Fibroblast of the conjunctiva (primary cell): Measurements from ENCODE around the gene IPO11.
"Not testable (repeated sequence)": the region's sequence is repeated elsewhere in the genome, so short reads cannot be mapped to it uniquely, and the experiment has no call there.

Experiments used
- DNase-seq: peaks from one replicate; pipeline ENCODE4 v3.0.0-alpha.2; 2010; ENCODE audit warnings: low read depth

IPO11 gene

DNA sequence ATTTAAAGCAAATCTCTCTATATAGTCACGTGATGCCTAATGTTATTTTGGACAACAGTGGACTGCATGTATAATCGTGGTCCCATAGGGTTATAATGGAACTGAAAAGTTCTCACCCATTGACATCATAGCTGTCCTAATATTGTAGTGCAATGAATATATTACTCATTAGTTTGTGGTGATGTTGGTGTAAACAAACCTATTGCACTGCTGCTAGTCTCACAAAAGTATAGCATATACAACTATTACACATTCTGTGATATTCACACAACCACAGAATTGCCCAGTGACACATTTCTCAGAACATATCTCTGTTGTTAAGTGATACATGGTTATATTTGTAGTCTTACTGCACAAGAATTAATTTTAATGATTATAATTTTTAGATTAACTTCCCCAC, 37.7 kb downstream of the IPO11 start:
- DNase-seq = no peak

DNA sequence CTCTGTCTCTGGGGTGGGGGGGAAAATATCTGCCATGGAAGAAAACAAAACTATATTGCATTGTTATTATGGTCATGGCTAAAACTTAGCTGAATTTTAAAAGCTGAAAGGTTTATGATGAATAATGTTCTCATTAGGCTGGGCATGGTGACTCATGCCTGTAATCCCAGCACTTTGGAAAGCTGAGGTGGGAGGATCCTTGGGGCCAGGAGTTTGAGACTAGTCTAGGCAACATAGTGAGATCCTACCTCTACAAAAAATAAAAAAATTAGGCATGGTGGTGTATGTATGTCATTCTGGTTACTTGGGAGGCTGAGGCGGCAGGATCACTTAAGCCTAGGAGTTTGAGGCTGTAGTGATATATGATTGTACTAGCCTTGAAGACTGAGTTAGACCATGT, 44.5 kb downstream of the IPO11 start:
- DNase-seq = no peak

DNA sequence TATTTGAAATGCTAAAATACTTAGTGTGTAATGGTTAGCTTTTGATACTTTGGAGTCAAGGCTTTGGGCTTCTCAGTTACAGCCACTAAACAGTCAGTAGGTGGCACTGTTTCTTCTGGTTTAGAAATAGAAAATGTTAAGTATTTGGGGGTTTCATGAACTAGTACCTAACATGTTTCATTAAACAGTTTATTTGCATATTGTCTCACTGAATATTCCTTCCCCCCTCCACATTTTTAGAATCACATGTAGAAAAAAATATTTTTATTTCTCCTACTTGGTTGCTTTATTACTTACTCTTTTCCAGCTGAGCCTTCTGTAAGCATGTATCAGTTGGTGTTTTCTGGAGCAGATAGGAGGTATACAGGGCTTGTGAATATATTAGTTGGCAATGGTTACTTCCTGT, 48.0 kb downstream of the IPO11 start:
- DNase-seq = peak; percentile 49

DNA sequence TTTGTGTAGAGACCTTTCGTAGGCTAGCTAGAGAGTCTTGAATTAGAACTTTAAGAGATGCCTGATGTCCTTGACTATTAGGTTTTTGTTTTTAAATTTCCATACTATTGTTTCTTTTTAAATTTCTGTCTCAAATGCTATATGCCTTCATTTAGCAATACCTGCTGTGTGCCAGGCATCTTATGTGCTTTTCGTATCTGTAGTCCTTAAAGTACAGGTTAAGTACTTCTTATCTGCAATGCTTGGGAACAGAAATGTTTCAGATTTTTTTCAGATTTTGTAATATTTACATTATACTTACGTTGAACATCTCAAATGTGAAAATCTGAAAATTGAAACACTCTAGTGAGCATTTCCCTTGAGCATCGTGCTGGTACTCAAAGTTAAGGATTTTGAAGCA, 49.0 kb downstream of the IPO11 start:
- no peak for DNase-seq

DNA sequence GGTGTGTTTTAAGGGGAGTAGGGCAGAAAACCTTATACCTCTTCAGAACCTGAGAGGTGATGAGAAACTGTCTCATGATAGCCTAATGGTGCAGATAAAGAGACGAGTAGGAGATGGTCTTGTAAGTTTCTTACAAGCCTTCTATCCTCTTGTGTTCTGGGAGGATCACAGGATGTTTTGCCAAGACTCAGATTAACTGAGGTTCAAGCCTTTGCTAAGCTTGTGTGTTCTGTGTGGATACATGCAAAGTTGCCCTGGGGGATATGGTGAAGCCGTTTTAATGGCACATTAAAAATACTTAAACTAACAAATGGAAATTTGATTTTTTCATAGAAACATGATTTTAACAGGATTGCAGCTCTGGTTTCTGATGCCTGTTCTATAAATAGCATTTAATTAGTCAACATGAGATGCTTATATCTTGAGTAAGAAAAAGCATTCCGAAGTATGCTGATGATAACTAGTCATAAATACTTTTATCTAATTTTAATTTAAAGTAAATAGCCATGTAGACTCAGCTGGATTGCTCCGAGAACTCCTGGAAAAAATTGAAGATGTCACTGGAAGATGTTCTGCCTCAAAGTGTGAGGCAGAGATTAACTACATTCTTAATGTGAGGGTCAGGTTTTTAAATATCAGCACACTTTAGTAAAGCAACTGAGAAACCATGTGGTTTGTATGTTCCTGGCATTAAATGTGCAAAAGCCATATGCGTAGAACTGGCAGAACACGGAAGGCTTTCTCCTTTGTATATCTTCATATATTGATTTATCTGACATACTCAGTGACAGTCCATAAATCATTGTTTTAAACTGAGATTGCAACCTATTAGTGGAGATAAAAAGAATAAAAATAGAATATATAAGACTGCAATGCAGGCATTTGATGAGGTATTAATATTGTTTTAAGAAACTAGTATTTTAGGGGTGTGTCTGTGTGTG, 53.7 kb downstream of the IPO11 start:
- DNase-seq = no peak

DNA sequence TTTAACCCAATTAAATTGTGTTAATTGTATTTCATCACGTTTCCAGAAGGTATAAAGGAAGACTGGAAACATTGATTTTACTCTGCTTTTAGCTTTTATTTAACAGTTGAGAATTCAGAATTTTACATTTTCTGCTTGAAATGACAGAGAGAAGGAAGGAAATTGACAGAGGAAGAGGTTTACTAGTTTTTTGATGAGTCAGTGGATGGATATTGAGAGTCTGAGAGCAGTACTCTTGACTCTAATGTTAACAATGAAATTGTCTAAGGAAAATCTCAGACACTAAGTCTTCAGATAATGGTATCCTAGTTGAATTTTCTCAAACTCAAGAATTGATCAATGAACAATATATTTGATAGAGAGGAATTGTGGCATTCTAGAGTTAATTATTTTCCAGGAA, 60.6 kb downstream of the IPO11 start:
- DNase-seq = no peak

DNA sequence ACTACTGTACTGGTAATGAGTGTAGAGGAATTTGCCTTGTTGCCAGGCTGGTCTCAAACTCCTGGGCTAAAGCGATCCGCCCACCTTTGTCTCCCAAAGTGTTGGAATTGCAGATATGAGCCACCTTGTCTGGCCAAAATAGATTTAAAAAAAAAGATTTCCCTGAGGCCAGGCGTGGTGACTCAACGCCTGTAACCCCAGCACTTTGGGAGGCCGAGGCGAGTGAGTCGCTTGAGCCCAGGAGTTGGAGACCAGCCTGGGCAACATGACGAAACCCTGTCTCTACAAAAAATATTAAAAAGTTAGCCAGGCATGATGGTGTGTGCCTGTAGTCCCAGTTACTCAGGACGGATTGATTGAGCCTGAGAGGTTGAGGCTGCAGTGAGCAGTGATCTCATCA, 62.5 kb downstream of the IPO11 start:
- DNase-seq = peak; percentile 18

DNA sequence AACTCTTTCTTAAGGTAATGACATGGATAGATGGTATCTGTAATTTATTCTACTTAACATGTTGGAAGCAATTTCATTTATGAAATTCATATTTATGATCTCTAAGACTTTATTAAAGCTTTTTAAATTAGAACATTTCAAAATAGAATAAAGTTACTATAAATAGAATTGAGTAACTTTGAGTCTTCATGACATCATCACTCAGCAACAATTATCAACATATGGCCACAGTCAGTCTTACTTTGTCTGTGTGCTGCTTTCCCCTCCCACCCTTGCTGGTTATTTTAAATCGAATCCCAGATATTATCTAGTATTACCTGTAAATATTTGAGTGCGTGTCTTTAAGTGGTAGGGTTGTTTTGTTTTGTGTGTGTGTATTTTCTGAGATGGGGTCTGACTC, 65.2 kb downstream of the IPO11 start:
- DNase-seq = peak; percentile 14

DNA sequence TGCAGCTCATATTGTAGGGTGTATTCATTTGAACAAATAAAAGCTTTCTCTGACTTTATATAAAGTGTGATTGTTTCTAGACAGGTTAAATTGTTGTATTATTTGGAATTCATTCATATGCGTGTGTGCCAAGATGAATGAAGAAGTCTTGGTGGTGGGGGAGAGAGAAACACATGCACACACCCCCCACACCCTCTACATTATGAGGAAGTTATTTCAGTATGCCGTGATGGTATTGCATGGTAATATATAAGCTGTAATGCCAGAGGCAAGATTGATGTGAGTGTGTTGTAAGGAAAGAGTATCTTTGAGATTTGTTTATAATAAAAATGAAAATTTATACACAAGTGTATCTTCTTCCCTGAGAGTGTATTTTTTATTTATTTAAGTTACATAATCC, 71.0 kb downstream of the IPO11 start:
- no peak for DNase-seq

DNA sequence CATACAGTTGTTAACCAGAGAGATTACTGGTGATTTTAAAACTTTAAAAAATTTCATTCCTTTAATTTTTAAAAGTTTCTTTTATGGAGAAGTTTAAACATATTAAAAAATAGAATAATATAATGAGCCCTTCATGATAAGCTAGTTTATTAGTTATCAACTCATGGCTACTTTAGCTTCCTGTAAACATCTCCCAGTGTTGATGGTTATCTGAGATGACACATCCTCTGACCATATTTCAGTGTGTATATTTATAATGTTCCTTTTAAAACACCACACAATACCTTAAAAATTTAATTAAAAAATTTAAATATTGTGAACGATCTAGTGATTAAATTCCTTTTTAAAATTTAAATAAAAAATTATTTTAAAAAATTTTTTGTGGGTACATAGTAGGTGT, 74.1 kb downstream of the IPO11 start:
- DNase-seq = no peak

DNA sequence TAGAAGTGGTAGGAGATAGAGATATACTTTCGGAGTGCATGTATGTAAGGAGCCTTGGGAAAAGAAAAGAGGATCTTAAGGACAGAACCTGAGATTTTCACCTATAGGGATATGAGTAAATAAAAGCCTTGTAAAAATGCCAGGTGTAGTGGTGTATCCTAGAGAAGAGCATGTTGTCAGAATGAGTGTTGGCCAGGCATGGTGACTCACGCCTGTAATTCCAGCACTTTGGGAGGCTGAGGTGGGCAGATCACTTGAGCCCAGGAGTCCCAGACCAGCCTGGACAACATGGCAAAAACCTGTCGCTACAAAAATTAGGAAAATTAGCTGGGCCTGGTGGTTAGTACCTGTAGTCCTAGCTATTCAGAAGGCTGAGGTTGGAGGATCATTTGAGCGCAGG, 76.0 kb downstream of the IPO11 start:
- no peak for DNase-seq

DNA sequence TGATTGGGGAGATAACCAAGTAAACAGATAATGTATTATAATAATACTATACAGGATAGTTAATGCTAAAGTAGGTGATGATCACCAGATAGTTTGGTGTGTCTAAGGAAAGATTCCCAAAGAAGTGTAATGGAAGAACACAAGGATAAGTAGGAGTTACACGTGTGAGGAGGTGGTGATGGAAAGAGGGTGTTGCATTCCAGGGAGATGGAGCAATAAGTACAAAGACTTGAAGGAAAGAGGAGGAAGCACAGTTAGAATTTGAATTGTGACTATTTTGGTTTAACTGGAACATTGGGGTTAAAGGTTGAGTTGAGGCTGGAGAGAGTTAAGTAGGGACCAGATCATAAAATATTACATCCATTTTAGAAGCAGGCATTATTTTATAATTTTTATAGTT, 76.9 kb downstream of the IPO11 start:
- no peak for DNase-seq

DNA sequence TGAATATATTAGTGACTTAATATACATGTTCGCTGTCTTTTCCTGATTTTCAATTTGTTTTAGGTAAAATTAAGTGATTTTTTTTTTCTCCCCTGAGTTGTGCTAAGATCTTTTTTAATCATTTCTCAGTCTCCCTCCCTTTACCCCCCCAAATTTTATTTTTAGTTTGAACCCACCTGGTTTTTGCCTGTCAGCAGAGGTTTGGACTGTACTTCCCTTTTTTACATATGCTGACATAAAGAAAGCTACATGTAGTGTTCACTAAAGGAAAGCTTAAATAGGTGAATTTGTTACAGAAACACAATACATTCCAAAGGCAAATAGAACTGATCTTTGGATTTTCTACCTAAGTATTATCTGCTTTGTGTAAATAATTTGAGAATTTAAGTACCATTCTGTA, 82.2 kb downstream of the IPO11 start:
- no peak for DNase-seq

DNA sequence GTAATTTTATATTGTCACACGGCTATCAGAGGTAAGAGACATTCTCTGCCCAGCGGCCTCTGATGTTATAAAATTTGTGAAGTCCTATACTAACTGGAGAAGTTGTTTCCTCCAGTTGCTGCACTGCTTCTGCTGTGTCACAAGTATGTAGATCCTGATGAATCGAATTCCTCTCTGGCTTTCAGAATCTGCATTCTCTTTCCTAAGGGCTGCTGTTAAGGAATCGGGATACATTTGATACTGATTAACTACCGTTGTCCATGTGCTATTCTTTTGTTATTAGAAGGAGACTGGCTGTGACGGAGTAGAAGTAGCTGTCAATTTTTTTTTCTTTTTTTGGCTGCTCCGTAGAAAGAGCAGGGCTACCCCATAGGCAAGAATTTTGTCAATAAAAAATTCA, 84.3 kb downstream of the IPO11 start:
- no peak for DNase-seq

DNA sequence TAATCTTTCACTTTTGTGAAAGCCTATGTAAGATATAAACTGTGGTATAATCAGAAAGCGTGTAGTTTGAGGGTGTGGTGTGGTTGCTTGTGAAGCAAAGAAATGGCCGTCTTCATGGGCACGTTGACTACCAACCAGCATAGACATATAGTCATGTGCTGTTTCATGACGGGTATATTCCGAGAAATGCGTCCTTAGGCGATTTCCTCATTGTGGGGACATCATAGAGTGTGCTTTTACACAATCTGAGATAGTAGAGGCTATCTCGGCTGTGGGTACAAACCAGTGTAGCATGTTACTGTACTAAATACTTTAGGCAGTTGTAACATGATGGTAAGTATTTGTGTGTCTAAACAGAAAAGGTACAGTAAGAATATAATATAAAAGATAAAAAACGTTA, 86.4 kb downstream of the IPO11 start:
- no peak for DNase-seq

DNA sequence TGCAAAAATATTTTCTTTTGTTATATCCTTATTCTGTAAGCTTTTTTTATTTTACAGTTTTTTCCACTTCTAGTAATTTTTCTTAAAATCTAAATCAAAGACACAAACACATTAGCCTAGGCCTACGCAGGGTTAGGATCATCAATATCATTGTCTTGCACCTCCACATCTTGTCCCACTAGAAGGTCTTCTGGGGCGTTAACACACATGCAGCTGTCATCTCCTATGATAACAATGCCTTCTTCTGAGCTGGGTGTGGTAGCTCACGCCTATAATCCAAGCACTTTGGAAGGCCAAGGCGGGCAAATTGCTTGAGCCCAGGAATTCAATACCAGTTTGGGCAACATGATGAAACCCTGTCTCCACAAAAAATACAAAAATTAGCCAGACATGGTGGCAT, 87.2 kb downstream of the IPO11 start:
- no peak for DNase-seq

DNA sequence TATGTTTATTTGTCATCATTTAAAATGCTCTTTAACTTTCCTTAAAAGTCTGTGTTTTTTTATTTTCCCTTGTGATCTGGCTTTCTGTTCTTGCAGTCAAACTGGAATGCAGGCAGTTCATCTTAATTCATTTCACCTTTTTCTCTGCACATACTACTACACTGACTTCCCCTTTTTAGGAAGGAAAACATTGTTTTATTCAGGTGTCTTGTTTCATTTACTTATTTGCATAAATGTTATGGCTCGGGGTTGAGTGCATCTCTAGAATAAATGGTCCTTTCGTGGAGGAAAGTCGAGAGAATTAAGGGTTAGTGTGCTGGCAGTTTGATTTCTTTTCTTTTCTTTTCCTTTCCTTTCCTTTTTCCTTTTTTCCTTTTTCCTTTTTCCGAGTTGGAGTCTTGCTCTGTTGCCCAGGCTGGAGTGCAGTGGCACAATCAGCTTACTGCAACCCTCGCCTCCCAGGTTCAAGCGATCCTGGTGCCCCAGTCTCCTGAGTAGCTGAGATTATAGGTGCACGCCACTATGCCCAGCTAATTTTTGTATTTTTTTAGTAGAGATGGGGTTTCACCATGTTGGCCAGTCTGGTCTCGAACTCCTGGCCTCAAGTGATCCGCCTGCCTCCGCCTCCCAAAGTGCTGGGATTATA, 90.0 kb downstream of the IPO11 start:
- no peak for DNase-seq

DNA sequence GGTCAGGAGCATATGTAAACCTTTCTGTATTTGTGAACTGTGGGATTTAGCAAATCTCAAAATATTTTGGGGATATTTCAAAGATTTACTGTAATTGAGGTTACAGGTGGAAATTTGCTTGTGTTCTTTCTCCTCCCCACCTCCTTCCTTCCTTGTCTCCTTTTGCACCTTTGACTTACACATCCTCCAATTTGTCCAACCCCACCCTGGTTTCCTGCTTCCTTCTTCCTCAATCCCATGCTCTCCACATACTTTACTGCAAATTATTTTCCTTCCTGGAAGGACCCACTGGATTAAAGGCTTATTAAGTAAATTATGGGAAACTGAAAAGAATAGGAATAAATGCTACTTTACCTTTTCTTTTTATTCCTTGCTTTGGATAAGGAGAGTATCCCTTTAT, 91.6 kb downstream of the IPO11 start:
- DNase-seq = no peak

DNA sequence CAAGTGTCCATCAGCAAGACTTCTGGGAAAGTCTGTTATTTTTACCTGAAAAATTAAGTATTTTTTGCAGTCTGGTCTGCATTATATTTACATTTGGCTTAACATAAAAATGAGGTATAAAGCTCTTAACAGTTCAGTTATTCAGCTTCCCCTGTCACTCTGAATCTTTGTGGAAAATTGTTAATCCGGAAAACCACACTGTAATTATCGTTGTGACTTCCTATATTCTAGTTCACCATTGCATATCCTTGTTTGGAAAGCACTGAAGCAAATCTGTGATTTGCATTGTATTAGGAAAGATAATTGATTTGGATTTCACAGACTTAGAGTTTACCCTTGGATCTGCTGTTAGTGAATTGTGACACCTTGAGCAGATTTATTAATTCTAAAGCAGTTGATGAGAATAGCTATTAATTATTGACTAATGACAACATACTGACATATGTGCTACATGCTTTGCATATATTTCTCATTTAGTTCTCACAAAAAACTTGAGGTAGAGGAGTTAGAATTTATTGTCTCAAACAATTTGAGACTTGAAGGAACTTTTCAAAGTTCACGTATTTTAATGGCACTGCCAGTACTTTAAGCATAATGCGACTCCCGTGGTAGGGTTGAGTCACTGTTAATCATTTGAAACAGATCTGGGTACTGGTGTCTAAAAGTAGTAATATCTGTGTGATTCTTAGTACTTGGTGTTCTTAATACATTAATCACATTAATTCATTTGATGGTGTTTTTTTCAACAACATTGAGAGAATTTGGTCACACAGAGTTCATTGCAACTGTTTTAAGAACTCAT, 94.3 kb downstream of the IPO11 start:
- no peak for DNase-seq

DNA sequence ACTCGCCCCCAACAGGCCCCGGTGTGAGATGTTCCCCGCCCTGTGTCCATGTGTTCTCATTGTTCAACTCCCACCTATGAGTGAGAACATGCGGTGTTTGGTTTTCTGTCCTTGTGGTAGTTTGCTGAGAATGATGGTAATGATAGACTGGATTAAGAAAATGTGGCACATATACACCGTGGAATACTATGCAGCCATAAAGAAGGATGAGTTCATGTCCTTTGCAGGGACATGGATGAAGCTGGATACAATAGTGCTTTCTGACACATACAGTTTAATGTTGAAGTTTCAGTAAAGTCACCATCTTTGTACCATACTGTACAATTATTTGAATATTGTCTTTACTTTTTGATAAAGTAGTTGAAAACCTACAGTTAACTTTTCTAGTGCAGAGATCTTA, 96.2 kb downstream of the IPO11 start:
- DNase-seq = not testable (repeated sequence)

DNA sequence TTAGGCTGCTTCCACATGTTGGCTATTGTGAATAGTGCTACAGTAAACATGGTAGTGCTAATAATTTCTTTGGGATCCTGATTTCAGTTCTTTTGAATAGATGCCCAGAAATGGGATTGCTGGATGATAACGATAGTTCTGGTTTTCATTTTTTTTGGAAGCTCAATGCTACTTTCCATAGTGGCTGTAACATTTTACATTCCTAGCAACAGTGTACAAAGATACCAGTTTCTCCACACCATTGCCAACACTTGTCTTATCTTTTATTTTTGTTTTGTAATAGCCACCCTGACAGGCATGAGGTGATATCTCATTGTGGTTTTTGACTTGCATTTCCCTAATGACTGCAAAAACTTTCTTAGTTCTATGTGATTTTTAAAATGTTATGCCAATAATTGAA, 97.2 kb downstream of the IPO11 start:
- DNase-seq = no peak

DNA sequence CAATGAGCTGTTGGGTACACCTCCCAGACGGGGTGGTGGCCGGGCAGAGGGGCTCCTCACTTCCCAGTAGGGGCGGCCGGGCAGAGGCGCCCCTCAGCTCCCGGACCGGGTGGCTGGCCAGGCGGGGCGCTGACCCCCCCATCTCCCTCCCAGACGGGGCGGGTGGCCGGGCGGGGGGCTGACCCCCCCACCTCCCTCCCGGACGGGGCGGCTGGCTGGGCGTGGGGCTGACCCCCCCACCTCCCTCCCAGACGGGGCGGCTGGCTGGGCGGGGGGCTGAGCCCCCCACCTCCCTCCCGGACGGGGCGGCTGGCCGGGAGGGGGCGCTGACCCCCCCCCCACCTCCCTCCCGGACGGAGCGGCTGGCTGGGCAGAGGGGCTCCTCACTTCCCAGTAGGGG, 100.5 kb downstream of the IPO11 start:
- DNase-seq = not testable (repeated sequence)
